ENCODE measurements around the gene CD59. TPM values are rescaled to one million over a fixed set of nuclear protein-coding genes. Genes with fewer than 3 reads are reported as not detected.

The CD59 gene
- total and polyA plus RNA-seq, 2 donors (not counting 3 experiments of a cell fraction or from before 2014, with no cell fraction given) = 992 to 1,084 TPM

DNA sequence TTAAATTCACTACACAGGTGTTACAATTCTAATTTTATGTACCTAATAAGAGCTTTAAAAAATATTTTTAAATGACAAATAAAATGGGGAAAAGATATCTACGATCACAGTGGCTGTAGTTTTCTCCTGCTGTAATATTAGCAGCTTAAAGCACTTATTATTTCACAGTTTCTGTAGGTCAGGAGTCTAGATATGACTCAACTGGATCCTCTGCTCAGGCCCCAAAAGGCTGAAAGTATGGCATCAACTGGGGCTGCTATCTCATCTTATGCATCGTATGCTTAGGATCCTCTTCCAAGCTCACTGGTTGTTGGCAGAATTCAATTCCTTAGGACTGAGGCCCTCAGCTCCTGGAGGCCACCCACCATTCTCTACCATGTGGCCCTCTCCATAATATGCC lies 25.2 kb upstream of the CD59 start:
- no TSS peak for BruUV-seq (replicated peaks)
- Histone ChIP-seq H3K9me1 (replicated peaks; ENCODE audit: control insufficient read depth, extremely low read depth, insufficient read depth, low read length) (no peaks in the 10 kb centered on the region), H3K36me3 (ENCODE audit: control insufficient read depth in 2 of 2, extremely low read depth in 1 of 2, insufficient read depth in 2 of 2, low read length in 2 of 2) (peaks cover 0 to 5% of the 10 kb centered on the region in 2 experiments), H3K4me1 (ENCODE audit: control insufficient read depth, extremely low read depth, insufficient read depth, low read length) (no peaks in the 10 kb centered on the region), H3K79me2 (ENCODE audit: control insufficient read depth, insufficient read depth, low read length) (no peaks in the 10 kb centered on the region), H3K27ac (ENCODE audit: insufficient read depth, low read depth, low read length) (no peak overlapping the region), H3K4me3 (replicated peaks in 1 of 3; ENCODE audit: insufficient read depth in 1 of 3, low read depth in 1 of 3, low read length in 3 of 3) (no peak overlapping the region), H3K9me3 (replicated peaks; ENCODE audit: control insufficient read depth, insufficient read depth, low read length) (no peaks in the 10 kb centered on the region), H3K4me2 (ENCODE audit: insufficient read depth, low read length) (no peak overlapping the region), H3K27me3 (ENCODE audit: control insufficient read depth in 2 of 2, insufficient read depth in 2 of 2, low read length in 2 of 2) (no peaks in the 10 kb centered on the region), H4K20me1 (replicated peaks; ENCODE audit: control insufficient read depth, extremely low read depth, insufficient read depth, low read length) (no peaks in the 10 kb centered on the region), H3K9ac (replicated peaks; ENCODE audit: extremely low read depth, insufficient read depth, low read length) (no peak overlapping the region), H2AFZ (ENCODE audit: low read depth, low read length) (no peak overlapping the region)
- intact Hi-C loops (cut with micrococcal nuclease) (no loop called here), dilution Hi-C loops (cut with MboI; ENCODE audit: extremely low pct_ligation_motif_present, low sequenced_read_pairs) (no loop called here)
- DNase-seq (ENCODE audit: low read depth, low spot score) = no peak
- CTCF ChIA-PET = interaction anchor here (1.0 to 2.7 kb wide), 3 partner anchors 10 to 19 kb away, joined by 3 to 12 read pairs (median 4); no protein-coding TSS in a partner anchor
- TF ChIP-seq MYC (IDR thresholded peaks at IDR 0.05; ENCODE audit: low read depth, low read length) (no peak), CTCF (IDR thresholded peaks at IDR 0.05; ENCODE audit: extremely low read depth in 1 of 2, insufficient read depth in 1 of 2, low read depth in 1 of 2, low read length in 2 of 2) (no peak), FOS (IDR thresholded peaks at IDR 0.05; ENCODE audit: borderline replicate concordance, insufficient read depth, low read length) (no peak), POLR2AphosphoS5 (IDR thresholded peaks at IDR 0.05; ENCODE audit: insufficient read depth, low read depth, low read length) (no peak), MAX (IDR thresholded peaks at IDR 0.05; ENCODE audit: insufficient read depth, insufficient read length) (no peak), JUN (IDR thresholded peaks at IDR 0.05; ENCODE audit: borderline replicate concordance, insufficient read depth, insufficient read length, low read depth) (no peak), GATA2 (IDR thresholded peaks at IDR 0.05; ENCODE audit: insufficient read depth, insufficient read length, low read depth, low read length) (no peak), EZH2 (IDR thresholded peaks at IDR 0.05; ENCODE audit: borderline replicate concordance, low read depth, low read length, severe bottlenecking) (no peak), POLR2A (IDR thresholded peaks at IDR 0.05; ENCODE audit: low read depth, low read length) (no peak)
- POLR2A ChIA-PET = no interaction called here
- FAIRE-seq = no peak

Data from endothelial cell of umbilical vein (primary cell).